ENCODE measurements around the gene FGFR2.

Gene FGFR2

DNA sequence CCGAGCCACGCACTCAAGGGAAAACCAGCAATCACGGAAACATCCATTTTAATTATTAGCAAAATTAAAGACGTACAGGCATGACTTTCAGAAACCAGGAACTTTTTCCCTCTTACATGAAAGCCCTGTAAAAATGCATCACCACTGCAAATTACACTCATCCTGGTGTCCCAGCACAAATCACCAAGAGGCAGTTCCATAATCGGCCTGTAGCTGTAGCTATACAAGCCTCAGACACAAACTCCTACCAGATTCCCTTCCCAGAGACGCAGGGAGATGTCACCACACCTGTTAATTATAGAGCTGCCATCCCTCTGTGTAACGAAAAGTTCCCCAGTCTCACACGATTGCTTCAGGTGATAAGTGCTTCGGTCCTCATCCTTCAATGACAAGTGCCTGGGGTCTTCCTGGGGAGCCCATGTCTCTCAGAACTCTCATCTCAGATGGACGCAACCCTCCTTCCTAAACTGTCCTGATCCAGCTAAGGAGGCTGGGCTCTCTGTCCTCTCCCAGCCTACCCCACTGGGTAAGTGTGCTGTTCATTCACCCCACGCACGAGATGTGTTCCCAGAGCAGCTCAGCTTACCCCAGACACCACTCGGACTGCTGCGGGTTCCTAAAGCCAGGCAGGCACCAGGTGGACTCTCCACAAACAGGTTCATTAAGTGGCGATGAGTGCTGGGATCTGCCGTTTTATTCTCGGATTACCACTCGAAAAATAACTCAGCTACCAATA lies 5.9 kb downstream of the FGFR2 start:
- in situ Hi-C loops (cut with HindIII; ENCODE audit: low sequenced_read_pairs): no loop called here

DNA sequence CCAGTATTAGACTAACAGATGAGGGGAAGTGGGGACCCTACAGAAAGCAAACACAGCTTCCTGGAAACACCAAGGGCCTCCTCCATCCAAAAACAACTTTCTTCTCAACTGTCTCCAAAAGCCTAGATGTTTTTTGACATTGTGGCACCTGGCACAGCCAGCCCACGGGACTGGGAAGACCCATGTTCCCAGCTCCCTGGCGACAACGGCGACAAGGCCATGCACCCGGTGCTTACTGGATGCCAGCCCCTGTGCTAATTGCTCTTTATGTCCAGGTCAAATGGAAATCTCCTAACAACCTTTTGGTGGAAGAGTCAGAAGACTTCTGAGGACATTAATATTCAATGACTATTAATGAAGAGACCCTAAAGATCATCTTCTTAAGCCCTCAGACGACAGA lies 7.1 kb downstream of the FGFR2 start:
- in situ Hi-C loops (cut with HindIII; ENCODE audit: low sequenced_read_pairs): no loop called here

DNA sequence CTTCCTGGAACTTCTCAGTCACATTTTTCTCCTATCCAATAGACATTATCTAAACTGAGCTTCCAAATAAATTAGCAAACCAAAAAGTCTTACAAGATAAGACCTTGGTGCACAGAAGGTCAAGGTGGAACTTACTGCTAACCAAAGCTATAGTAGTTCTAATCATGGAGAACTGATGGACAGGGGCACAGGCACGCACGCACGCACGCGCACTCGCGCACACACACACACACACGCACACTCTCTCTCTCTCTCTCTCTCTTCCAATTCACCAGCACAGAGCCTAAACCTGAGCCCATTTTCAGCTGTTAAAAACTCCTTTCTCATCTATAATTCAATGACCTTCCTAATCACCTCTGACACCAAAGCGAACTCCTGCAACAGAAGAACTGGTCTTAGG lies 7.5 kb downstream of the FGFR2 start:
- in situ Hi-C loops (cut with HindIII; ENCODE audit: low sequenced_read_pairs): no loop called here

DNA sequence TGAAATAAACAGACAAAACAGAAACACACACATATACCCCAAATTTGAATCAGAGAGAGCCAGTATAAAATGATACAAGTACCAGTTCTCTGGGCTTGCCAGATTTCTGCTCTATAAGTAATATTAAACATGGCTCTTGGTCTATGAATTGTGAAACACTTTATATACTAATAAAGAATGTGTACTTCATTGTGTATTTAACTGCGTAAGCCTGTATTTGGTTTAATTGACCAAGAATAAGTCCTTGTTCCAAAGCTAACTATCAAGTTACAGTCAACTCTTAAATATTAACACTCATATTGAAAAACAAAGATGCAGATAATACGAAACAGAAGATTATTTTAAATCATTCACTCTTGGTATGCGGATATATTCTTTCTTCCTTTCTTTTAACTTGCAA lies 8.7 kb downstream of the FGFR2 start:
- in situ Hi-C loops (cut with HindIII; ENCODE audit: low sequenced_read_pairs): no loop called here

DNA sequence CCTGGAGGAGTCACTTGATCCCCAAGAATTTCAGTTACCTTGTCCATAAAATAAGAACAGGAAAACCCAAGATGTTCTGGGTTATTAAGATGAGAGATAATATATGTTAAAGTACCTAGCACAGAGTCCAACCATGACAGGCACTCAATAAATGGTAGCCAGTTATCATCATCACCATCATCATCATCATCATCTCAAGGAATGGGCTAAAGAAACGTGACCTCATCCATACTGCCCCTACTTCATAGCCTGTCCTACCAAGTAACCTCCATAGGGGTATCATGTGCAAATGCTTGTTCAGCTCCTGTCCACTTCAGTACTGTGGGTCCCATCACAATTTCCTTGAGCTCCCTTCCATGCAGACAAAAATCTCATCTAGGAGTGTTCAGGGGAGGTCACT lies 14.4 kb downstream of the FGFR2 start:
- in situ Hi-C loops (cut with HindIII; ENCODE audit: low sequenced_read_pairs): no loop called here

DNA sequence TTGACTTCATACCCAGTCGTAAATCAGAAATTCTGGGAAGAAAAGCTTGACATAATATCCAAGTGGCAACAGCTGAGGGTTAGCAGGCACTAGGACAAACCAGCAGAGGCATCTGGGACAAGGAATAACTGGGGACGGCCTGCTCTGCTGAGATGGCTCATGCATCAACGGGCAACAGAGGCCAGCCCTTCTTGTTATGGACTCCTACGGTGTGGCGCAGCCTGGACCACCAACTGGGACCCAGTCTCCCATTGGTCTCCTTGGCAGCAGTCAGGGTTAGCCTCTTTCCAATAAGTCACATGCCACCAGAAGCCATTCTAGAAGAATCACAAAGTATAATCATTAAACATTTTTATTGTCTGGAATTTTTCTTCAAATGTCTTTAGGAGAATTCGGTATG lies 15.0 kb downstream of the FGFR2 start:
- in situ Hi-C loops (cut with HindIII; ENCODE audit: low sequenced_read_pairs): no loop called here

DNA sequence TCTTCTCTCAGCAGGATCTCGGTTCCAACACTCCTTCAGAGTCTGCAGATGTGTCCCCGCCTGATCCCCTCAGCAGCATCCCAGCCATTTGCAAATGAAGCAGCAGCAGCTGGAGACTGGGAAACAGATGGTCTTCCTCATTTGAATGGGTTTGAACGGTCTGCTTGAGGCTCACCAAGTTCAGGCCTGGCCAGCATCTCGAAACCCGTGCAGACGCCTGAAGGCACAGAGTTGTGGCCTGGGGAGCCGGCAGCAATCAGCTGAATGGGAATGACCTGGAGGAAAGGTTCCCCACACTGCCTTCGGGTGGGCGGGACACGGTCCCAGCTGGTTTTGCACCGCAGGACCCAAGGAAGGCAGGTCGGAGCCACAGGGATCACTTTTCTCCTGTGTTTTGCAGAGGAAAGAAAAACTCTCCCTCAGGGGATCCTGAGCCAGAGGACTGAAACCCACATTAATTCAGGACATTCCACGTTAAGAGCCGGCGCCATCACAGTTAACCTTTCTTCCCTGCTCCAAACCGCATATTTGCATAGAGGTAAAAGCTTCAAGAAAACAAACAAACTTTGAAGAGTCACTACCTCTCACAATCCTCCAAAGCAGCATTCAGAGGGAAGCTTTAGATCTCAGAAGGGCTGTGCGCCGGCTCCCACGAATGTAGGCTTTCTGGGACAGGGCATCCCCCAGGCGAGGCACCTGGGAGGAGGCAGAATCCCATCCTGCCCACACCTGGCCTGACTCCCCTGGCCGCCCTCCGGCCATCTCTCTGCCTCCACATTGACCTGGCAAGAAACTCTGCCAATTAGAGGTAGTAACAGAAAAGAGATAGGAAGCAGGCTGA lies 17.7 kb downstream of the FGFR2 start:
- in situ Hi-C loops (cut with HindIII; ENCODE audit: low sequenced_read_pairs): no loop called here

DNA sequence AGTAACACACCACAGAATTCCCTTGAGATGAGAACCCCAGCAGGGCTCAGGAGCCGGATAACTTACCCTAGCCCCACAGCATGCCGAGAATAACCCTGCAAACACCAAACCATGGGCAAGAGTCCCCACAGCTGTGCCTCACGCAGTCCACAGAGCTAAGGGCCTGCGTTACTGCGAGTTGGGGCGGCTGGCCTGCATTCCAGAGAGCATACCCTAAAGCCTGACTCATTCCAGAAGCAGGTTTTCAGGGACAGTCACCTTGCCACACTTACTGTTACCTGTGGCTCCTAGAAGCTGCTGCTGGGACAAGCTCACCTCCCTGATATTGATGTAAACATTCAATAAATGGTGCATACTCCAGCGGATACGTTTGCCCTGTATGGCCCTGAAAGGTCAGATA lies 18.6 kb downstream of the FGFR2 start:
- in situ Hi-C loops (cut with HindIII; ENCODE audit: low sequenced_read_pairs): no loop called here

DNA sequence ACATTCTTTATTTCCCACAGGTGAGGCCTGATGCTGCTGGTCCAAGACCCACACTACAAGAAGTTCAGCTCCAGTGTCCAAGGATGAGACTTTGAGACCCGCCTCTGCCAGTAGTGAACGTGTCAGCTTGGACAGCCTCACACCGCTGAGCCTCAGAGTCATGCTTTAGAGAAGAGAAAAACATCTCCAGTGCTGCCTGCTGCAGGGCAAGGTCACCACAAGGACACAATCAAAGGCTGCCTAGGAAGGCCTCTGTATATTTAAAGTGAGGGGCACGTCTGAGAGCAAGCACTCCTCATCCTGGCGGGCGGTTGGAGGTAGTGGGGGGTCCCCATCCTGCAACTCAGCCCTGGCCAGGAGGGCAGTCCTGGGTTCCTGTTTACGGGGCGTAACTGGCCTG lies 19.3 kb downstream of the FGFR2 start:
- in situ Hi-C loops (cut with HindIII; ENCODE audit: low sequenced_read_pairs): no loop called here

DNA sequence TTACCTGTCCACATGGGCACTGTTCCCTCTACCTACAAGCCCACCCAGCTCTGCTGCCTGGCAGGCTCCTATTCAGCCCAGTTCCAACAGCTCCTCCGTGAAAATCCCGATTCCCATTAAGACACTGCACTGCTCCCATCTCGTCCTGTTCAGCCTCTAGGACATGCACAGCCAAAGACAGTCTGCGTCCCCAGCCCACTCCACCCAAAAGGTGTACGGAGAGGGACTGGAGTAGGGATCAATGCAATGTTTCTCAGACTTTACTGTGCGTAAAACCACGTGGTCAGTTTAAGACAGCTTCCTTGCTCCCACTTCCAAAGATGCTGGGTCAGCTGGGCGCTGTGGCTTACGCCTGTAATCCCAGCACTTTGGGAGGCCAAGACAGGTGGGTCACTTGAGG lies 19.9 kb downstream of the FGFR2 start:
- in situ Hi-C loops (cut with HindIII; ENCODE audit: low sequenced_read_pairs): no loop called here

DNA sequence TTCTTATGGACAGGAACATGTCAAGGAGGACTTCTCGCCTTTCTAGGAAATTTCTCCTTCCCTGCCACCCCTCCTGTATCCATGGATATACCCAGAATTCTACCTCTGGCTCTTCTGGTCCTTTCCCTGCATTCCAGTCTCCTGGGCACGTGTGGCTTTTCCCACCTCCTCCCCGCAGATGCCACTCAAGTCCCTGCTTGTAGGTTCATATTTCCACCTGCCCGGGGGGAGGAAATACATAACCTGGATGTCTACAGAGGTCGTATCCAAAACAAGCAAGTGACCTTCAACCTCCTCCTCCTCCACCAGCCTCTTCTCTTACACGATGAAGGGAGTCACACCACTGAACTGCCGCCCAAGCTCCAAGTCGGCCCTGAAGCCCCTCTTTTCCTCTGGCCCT lies 20.7 kb downstream of the FGFR2 start:
- in situ Hi-C loops (cut with HindIII; ENCODE audit: low sequenced_read_pairs): no loop called here

DNA sequence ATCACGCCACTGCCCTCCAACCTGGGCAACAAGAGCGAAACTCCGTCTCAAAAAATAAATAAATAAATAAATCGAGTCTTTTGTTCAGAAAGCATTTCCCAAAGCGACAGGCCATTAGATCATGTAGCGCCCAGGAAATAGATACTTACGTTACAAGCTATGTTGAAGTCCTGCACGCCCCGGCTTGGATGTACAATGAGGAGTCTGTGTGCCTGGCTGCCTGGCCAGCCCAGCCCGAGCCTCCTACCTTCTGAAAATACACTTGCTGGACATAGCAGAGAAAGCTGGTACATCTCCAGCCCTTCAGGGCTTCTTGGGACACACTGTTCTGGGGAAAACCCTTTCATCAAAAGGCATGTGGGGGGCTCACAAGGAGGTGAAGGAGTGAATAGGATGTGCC lies 22.1 kb downstream of the FGFR2 start:
- in situ Hi-C loops (cut with HindIII; ENCODE audit: low sequenced_read_pairs): no loop called here

DNA sequence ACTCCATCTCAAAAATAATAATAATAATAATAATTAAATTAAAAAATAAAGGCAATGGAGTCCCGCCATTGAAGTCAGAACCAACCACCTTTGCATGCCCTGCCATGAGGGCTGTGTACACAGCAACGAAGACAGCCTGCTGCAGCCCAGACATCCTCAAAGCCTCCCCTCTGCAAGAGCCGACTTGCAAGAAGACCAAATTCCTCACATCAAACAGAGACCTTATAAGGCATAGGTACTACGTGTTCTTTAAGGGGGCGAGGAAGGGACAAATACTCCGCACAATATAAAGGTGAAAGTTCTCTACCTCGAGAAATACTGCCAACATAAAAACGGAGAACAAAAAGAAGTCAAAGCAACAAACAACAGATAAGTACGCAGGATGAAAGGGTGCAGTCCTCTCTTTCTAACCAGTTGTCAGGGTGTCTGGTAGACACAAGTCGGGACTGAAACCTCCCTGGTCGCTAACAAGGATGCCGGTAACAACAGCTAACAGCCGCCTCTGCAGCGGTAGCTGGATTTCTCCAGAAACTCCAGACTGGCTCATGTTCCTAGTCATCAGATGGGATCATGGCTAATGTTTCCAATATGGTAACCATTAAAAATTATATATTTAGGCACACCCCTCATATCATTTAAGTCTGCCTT lies 23.6 kb downstream of the FGFR2 start:
- in situ Hi-C loops (cut with HindIII; ENCODE audit: low sequenced_read_pairs): no loop called here

DNA sequence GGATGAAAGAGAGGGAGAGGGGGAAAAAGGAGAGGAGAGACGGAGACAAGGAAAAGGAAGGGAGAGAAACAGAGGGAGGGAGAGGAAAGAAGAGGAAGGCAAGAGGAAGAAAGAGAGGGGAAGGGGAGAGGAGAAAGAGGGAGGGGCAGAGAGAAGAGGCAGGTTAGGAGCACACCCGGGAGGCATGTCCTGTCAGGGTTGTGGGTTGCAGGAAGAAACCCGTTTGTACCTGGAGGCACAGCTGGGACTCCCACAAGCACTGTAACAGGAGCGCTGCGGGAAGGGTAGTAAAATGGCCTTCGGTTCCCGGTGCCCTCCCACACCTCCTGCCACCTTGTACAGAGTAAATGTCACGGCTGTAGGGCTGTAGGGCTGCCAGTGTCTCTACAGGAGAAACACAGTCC lies 24.7 kb downstream of the FGFR2 start:
- in situ Hi-C loops (cut with HindIII; ENCODE audit: low sequenced_read_pairs): no loop called here

DNA sequence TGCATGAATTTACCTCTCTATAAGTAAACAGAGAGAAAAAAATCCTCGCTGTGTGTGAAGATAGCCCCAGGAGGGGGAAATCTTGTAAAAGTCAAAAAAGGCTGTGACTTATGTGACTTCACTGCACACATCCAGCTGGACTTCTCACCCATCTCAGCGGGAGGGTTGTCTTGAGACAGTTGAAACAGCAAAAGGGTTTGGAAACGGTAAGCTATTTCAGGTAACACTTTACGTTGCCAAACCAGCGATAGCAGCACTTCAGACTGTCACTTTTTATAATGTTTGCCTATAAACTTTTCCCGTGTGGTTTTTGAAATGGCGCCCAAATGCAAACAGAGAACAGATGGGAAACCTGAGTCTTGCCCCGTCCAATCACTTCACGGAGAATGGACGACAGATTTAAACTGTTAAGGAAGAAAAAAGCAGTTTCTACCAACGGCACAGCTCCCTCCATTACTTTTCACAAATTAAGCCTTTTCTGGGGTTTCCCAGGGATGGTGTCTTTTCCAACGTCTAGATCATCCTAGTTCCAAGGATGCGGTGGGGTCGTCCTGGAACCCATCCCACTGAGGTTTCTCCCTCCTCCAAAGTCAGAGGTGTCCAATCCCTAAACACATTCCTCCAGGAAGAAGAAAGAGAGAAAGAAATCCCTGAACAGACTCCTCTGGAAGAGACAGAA lies 25.2 kb downstream of the FGFR2 start:
- in situ Hi-C loops (cut with HindIII; ENCODE audit: low sequenced_read_pairs): no loop called here

DNA sequence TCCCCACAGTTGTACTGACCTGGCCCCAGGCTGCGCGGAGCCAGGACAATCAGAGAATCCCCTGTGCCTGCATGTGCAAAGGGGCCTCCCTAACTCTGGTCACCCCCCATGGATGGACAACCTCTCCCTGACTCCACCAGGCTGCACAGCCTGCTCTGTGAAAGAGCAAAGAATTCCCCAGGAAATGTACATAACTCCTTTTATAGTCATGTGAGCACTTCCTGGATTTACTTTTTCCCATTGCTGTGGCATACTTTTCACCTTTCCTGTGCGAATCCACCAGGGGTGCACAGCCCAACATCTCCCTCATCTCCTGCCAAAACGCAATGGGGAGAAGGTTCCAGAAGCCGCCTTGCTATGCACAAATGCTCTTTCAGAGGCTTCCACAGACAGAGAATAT lies 27.9 kb downstream of the FGFR2 start:
- in situ Hi-C loops (cut with HindIII; ENCODE audit: low sequenced_read_pairs): no loop called here

DNA sequence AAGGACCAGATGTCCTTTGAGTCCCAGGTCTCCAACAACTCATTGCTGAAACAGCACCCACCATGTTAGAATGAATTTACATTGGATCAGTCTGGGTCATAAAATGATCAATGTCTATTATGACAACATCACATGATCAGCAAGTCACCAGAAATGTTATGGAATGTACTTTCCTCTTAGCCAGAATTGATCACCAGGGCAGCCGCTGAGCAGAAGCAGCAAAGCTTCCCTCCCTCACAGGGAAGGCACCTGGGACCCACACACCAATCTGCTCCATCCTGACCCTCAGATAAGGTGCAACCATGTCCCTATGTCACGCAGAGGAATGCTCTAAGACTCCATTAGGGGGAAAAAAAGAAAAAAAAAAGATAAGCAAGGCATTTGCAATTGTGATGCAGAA lies 30.0 kb downstream of the FGFR2 start:
- in situ Hi-C loops (cut with HindIII; ENCODE audit: low sequenced_read_pairs): no loop called here

DNA sequence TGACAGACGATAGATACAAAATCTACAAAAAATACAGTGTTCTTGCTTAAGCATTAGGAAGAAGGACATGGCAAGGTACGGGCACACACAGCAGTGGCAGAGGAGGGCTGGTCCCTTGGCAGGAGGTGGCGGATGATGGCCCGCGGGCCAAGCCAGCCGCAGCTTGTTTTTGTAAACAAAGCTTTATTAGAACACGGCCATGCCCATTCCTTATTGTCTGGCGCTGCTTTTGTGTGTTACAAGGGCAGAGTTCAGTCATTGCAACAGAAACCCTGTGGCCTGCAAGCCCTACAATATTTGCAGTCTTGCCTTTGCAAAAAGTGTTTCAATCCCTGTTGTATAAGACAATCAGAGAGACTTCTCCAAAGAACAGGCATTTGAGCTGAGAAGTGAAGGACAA lies 30.7 kb downstream of the FGFR2 start:
- in situ Hi-C loops (cut with HindIII; ENCODE audit: low sequenced_read_pairs): no loop called here

DNA sequence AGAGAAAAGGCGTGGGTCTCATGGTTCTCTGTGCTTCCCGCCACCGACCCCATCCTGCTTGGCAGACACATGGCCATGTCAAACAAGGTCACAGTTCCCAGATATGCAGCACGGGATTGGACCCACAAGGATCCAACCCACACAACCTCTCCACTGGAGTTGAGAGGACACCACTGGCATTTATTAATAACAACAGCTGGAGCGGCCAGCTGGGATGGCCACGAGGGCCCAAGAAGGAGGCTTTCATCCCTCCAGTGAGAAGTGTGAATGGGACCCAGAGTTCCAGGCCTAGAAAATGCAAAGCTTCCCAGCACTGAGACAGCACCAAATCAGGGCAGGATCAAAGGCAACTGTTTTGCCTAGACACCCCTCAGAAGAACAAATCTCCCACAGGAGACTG lies 31.5 kb downstream of the FGFR2 start:
- in situ Hi-C loops (cut with HindIII; ENCODE audit: low sequenced_read_pairs): no loop called here

DNA sequence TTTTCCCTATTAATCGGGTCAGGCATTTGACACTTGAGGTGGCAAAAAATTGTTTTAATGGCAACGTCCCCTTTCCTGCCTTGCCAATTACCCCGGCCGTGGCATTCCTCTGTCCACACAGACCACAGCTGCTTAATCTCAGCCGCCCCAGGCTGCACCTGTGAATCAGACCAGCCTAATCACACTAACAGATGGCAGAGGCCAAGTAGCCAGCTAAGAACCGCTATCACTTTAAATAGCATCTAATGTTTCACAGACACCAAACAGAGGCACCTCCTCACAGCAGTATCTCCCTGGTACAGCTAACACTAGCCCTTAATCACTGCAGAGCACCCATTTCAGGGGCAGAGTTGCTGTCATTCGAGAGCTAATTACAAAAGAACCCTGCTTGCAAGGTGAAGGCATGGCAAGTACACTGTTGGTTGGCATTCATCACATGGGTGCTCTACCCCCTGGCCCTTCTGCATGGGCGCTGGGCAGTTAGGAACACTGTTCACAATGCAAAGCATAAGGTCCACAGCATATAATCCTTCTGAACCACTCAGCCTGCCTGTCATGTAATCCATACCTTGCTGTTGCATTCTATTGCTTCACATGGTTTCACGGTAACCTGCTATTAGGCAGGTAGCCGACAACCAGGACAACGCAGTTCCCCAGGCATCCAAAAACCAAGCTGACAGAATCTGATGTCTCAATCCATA lies 38.8 kb downstream of the FGFR2 start:
- in situ Hi-C loops (cut with HindIII; ENCODE audit: low sequenced_read_pairs): no loop called here

DNA sequence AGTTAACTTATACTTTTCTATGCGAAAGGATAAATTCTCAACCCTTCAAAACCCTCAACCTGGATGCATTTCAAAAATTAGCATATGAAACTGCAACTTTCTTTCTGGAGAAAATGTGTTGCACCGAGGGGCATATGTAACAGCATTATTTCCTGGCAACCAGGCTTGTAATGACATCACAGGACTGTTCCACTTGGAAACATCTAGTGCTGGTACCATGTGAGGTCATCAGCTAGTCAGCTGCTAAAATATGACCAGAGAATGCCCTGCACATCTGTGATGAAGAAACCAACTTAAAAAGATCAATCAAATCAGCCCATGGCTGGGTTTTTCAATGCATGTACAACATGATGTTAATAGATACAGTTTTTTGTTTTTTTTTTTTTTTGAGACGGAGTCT lies 40.0 kb downstream of the FGFR2 start:
- in situ Hi-C loops (cut with HindIII; ENCODE audit: low sequenced_read_pairs): no loop called here

All from endothelial cell of hepatic sinusoid (primary cell).